C4-2B (cell line): ENCODE results near the gene LDLR.

Experiments
- ZFX ChIP-seq: fragments of 450-650 bp; IDR thresholded peaks from 2 replicates; pipeline ENCODE4 v1.6.1; 2017
- TF ChIP-seq, protein P1 (sequence below): fragments of 450-650 bp; conservative IDR thresholded peaks from 2 replicates; pipeline ENCODE4 v1.5.1; 2017; ENCODE audit warnings: mild to moderate bottlenecking

DNA sequence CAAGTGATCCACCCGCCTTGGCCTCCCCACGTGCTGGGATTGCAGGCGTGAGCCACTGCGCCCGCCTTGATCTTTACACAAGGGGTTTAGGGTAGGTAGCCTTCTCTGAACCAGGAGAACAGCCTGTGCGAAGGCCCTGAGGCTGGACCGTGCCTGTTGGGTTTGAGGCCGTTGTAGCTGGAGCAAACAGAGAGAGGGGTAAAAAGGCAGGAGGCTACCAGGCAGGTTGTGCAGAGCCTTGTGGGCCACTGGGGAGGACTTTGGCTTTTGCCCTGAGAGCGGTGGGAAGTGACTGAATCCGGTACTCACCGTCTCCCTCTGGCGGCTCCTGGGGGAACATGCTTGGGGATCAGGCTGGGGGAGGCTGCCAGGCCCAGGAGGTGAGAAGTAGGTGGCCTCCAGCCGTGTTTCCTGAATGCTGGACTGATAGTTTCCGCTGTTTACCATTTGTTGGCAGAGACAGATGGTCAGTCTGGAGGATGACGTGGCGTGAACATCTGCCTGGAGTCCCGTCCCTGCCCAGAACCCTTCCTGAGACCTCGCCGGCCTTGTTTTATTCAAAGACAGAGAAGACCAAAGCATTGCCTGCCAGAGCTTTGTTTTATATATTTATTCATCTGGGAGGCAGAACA lies 41.7 kb downstream of the LDLR start:
- TF ChIP-seq, protein P1, sequence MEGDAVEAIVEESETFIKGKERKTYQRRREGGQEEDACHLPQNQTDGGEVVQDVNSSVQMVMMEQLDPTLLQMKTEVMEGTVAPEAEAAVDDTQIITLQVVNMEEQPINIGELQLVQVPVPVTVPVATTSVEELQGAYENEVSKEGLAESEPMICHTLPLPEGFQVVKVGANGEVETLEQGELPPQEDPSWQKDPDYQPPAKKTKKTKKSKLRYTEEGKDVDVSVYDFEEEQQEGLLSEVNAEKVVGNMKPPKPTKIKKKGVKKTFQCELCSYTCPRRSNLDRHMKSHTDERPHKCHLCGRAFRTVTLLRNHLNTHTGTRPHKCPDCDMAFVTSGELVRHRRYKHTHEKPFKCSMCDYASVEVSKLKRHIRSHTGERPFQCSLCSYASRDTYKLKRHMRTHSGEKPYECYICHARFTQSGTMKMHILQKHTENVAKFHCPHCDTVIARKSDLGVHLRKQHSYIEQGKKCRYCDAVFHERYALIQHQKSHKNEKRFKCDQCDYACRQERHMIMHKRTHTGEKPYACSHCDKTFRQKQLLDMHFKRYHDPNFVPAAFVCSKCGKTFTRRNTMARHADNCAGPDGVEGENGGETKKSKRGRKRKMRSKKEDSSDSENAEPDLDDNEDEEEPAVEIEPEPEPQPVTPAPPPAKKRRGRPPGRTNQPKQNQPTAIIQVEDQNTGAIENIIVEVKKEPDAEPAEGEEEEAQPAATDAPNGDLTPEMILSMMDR, result peak; percentile 91
- TF ChIP-seq ZFX, result no peak
